Esophagus mucosa (tissue), 1 donor: Measurements from ENCODE around the gene ZDHHC17. TPM values are rescaled to one million over a fixed set of nuclear protein-coding genes. Genes with fewer than 3 reads are reported as not detected.
A peak's percentile ranks its signal among the peaks of the same experiment; 100 is the strongest.

Source experiments
- ATAC-seq: fragments of 200-7000 bp; cut with Tn5 transposase; one replicate; pipeline ENCODE4 v1.9.1; 2020
- total RNA-seq: library from RNA; stranded (reverse); gene quantifications from one replicate; pipeline ENCODE4 v1.2.4, GENCODE V29; 2023
- donor health status: DM: yes; HTN: yes; CAD: no.

Gene ZDHHC17
- total RNA-seq, 1 donor from 2014 or later: 9.3 TPM

GRCh38 chr12:76830436-76830835 is 66.5 kb downstream of the ZDHHC17 start:
- ATAC-seq: no peak

- no peak for ATAC-seq
Observed at GRCh38 chr12:76836633-76837032, 72.7 kb downstream of the ZDHHC17 start.

GRCh38 chr12:76847260-76847659 is 83.3 kb downstream of the ZDHHC17 start:
- no peak for ATAC-seq

GRCh38 chr12:76848132-76848531 is 84.2 kb downstream of the ZDHHC17 start:
- ATAC-seq: no peak

GRCh38 chr12:76852106-76852505 is 88.2 kb downstream of the ZDHHC17 start:
- no peak for ATAC-seq

GRCh38 chr12:76855271-76855670 is 91.4 kb downstream of the ZDHHC17 start:
- no peak for ATAC-seq

GRCh38 chr12:76856018-76856644 is 92.2 kb downstream of the ZDHHC17 start:
- ATAC-seq: no peak

GRCh38 chr12:76859611-76860010 is 95.7 kb downstream of the ZDHHC17 start:
- no peak for ATAC-seq

- ATAC-seq: no peak
Observed at GRCh38 chr12:76860256-76860655, 96.3 kb downstream of the ZDHHC17 start.

- no peak for ATAC-seq
Observed at GRCh38 chr12:76863005-76863670, 99.2 kb downstream of the ZDHHC17 start.

- ATAC-seq: no peak
Observed at GRCh38 chr12:76863837-76864236, 99.9 kb downstream of the ZDHHC17 start.

GRCh38 chr12:76864791-76865400 is 101.0 kb downstream of the ZDHHC17 start:
- ATAC-seq: no peak

- ATAC-seq: no peak
Observed at GRCh38 chr12:76866151-76866567, 102.2 kb downstream of the ZDHHC17 start.

- no peak for ATAC-seq
Observed at GRCh38 chr12:76866726-76867125, 102.8 kb downstream of the ZDHHC17 start.

- ATAC-seq: peak; percentile 41
Observed at GRCh38 chr12:76871082-76871481, 107.2 kb downstream of the ZDHHC17 start.

GRCh38 chr12:76871742-76872141 is 107.8 kb downstream of the ZDHHC17 start:
- no peak for ATAC-seq

- no peak for ATAC-seq
Observed at GRCh38 chr12:76872415-76872814, 108.5 kb downstream of the ZDHHC17 start.

GRCh38 chr12:76874027-76874426 is 110.1 kb downstream of the ZDHHC17 start:
- no peak for ATAC-seq

GRCh38 chr12:76874491-76875190 is 110.7 kb downstream of the ZDHHC17 start:
- ATAC-seq: no peak

GRCh38 chr12:76876696-76877229 is 112.8 kb downstream of the ZDHHC17 start:
- ATAC-seq: peak; percentile 82

GRCh38 chr12:76878099-76878898 is 114.4 kb downstream of the ZDHHC17 start:
- ATAC-seq: peak; percentile 6
